ENCODE results near the gene TTC28. TPM values are rescaled to one million over a fixed set of nuclear protein-coding genes. Genes with fewer than 3 reads are reported as not detected.

Gene TTC28
- total and polyA plus RNA-seq, 12 donors: 2.1 to 27.7 (median 20.4) TPM

- no peaks in the 10 kb centered on the region for H3K9me3 ChIP-seq
- no peak overlapping the region for H3K4me3 ChIP-seq
- ATAC-seq (no peak), DNase-seq (no peak)
- peaks cover 0 to 20% (median 7%) of the 10 kb centered on the region in 9 donors for H3K4me1 ChIP-seq
- 87% methylated on average over 12 of the region's 12 CpGs for WGBS, 2 donors
- H3K27me3 ChIP-seq: no peaks in the 10 kb centered on the region
- no peak for TF ChIP-seq CTCF (IDR thresholded peaks at IDR 0.05)
- H3K36me3 ChIP-seq: peaks cover 0 to 95% (median 8%) of the 10 kb centered on the region in 9 donors
- H3K27ac ChIP-seq: peak overlapping the region in 1 of 10 donors; percentile 11
- intact Hi-C loops (cut with DNase I): loop anchor here in 1 of 10 donors (10.0 kb wide), 1 partner anchor 61 kb away; no protein-coding TSS in a partner anchor
Observed at GRCh38 chr22:27985323-27986275, 694.0 kb downstream of the TTC28 start.

- no peak for TF ChIP-seq CTCF (IDR thresholded peaks at IDR 0.05)
- Histone ChIP-seq H3K27me3 (no peaks in the 10 kb centered on the region), H3K4me1 (peaks cover 0 to 13% (median 0%) of the 10 kb centered on the region in 9 donors), H3K4me3 (no peak overlapping the region), H3K27ac (no peak overlapping the region), H3K9me3 (no peaks in the 10 kb centered on the region), H3K36me3 (peaks cover 0 to 95% (median 8%) of the 10 kb centered on the region in 9 donors)
- ATAC-seq: peak in 4 of 8 donors; percentile 13 to 40 (median 24)
- WGBS, 2 donors: 68 to 79% methylated on average over 9 of the region's 9 CpGs
- no peak for DNase-seq
- intact Hi-C loops (cut with DNase I): loop anchor here in 1 of 10 donors (10.0 kb wide), 1 partner anchor 60 kb away; no protein-coding TSS in a partner anchor
Observed at GRCh38 chr22:27984723-27985122, 694.9 kb downstream of the TTC28 start.

DNA sequence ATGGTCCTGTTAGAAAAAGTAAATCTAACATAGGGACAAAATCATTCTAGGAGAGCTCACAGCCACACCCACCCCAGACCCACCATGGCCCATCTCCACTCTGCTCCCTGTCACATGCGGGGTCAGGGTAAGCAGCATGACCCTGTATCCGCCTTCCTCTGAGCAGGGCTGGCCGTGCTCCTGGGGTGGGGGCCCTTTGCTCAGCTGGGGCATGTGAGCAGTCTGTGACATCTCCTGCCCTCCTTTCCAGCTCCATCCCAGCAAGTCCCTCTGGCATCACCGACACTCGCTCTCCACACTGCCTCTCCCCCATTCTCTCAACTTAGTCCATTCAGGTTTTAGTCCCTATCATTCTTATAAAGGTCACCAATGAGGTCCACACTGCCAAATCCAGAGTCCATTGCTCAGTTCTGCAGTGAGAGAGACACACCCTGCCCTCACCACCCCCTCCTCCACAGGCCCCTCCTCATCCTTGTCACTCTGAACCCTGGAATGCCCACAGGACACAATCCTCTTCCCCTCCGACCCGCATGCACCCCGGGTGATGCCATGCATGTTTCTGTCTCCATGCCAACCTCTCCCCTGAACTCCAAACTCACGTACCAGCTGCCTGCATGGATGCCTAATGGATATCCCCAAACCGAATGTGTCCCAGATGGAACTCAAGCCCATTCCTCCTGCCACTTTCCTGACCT lies 695.5 kb downstream of the TTC28 start:
- intact Hi-C loops (cut with DNase I): loop anchor here in 1 of 10 donors (10.0 kb wide), 1 partner anchor 59 kb away; no protein-coding TSS in a partner anchor
- Histone ChIP-seq H3K27ac (no peak overlapping the region), H3K9me3 (no peaks in the 10 kb centered on the region), H3K27me3 (no peaks in the 10 kb centered on the region), H3K36me3 (peaks cover 0 to 91% (median 7%) of the 10 kb centered on the region in 9 donors), H3K4me1 (peaks cover 0 to 8% (median 0%) of the 10 kb centered on the region in 9 donors), H3K4me3 (no peak overlapping the region)
- WGBS, 2 donors: 86 to 88% methylated on average over 10 of the region's 10 CpGs
- ATAC-seq (peak in 1 of 8 donors; percentile 31), DNase-seq (no peak)
- no peak for TF ChIP-seq CTCF (IDR thresholded peaks at IDR 0.05)

DNA sequence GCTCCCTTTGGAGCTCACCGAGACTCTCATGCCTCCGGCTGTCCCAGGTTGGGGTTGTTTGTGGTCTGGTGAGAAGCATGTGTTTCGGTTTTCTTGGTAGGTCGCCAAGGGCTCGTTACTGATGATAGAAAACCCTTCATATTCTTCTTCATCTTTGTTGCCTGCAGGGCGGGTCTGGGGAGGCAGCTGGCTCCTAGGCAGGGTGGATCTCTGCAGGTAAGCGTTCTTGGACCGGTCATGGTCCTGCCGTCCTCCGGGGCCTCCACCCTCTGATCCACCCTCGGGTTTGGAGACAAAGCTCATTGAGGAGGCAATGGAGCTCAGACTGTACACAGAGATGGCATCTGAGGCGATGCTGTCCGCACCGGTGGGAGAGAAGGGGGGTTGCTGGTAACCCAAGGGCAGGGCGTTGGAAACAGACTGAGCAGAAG lies 696.3 kb downstream of the TTC28 start:
- Histone ChIP-seq H3K9me3 (no peaks in the 10 kb centered on the region), H3K27ac (no peak overlapping the region), H3K27me3 (no peaks in the 10 kb centered on the region), H3K4me3 (no peak overlapping the region), H3K36me3 (peaks cover 0 to 84% (median 3%) of the 10 kb centered on the region in 9 donors), H3K4me1 (peaks cover 0 to 5% (median 0%) of the 10 kb centered on the region in 9 donors)
- no peak for TF ChIP-seq CTCF (IDR thresholded peaks at IDR 0.05)
- WGBS, 2 donors: 84 to 90% methylated on average over 15 of the region's 15 CpGs
- intact Hi-C loops (cut with DNase I): loop anchor here in 1 of 10 donors (10.0 kb wide), 1 partner anchor 59 kb away; no protein-coding TSS in a partner anchor
- ATAC-seq (no peak), DNase-seq (no peak)
